Endothelial cell of umbilical vein (primary cell): ENCODE results near the gene UBC. TPM values are rescaled to one million over a fixed set of nuclear protein-coding genes. Genes with fewer than 3 reads are reported as not detected.
"Not testable (repeated sequence)": the region's sequence is repeated elsewhere in the genome, so short reads cannot be mapped to it uniquely, and the experiment has no call there.

ENCODE experiments used
- BruUV-seq: library from RNA; stranded (reverse); fragments of 400-500 nt; replicated peaks from 2 replicates; lab custom pipeline; 2021; lab: Mats Ljungman, UMichigan
- CTCF ChIA-PET: fragments of 300-600, 350-600 bp; sonication (Branson Sonifier 250); formaldehyde crosslinking; loops from one replicate; lab custom pipeline; 2021; ENCODE audit warnings: antibody characterized with exemption, inconsistent platforms; lab: Charles Lee
- POLR2A ChIA-PET: fragments of 300-600, 350-600 bp; sonication (Branson Sonifier 250); formaldehyde crosslinking; loops from one replicate; lab custom pipeline; 2021; ENCODE audit warnings: antibody characterized with exemption, inconsistent platforms; lab: Charles Lee
- DNase-seq: peaks from one replicate; pipeline ENCODE4 v3.0.0-alpha.2; 2011; ENCODE audit warnings: low read depth, low spot score
- FAIRE-seq: peaks from 2 replicates; lab custom pipeline; 2011; peaks lifted over from hg19 to GRCh38; lab: Jason Lieb, UNC
- H2AFZ ChIP-seq: 2 replicates; pipeline ENCODE4 v1.6.0; 2012; ENCODE audit warnings: low read depth, low read length, control low read depth, inconsistent platforms
- H3K27ac ChIP-seq: 2 replicates; pipeline ENCODE4 v1.5.1; 2011; ENCODE audit warnings: low read depth, mild to moderate bottlenecking, control low read depth, low read length, moderate library complexity; ENCODE audit not compliant: insufficient read depth
- H3K27me3 ChIP-seq, 2 experiments: 2 replicates each; pipeline versions ENCODE4 v1.6.0 to v1.6.1; 2011; ENCODE audit warnings: low read length in 2 of 2, mixed read lengths in 1 of 2; ENCODE audit not compliant: control insufficient read depth in 2 of 2, insufficient read depth in 2 of 2
- H3K36me3 ChIP-seq, 2 experiments: 2 replicates in 1 of 2; 3 replicates in 1 of 2; pipeline ENCODE4 v1.5.1; 2011; ENCODE audit warnings: low read length in 2 of 2, mild to moderate bottlenecking in 1 of 2, moderate library complexity in 1 of 2; ENCODE audit not compliant: control insufficient read depth in 2 of 2, insufficient read depth in 2 of 2; ENCODE audit errors: extremely low read depth in 1 of 2
- H3K4me1 ChIP-seq: 3 replicates; pipeline ENCODE4 v1.5.1; 2011; ENCODE audit warnings: mild to moderate bottlenecking, low read length; ENCODE audit not compliant: control insufficient read depth, insufficient read depth; ENCODE audit errors: extremely low read depth
- H3K4me2 ChIP-seq: 2 replicates; pipeline ENCODE4 v1.6.1; 2011; ENCODE audit warnings: low read length, control low read depth, mixed read lengths; ENCODE audit not compliant: insufficient read depth
- H3K4me3 ChIP-seq, 3 experiments: fragments of 200-600 bp in 1 of 3; sonication (generic), shearing (Covaris generic) in 1 of 3; replicated peaks in 1 of 3; 2 replicates each; pipeline ENCODE4 v1.5.1; 2011 to 2016; ENCODE audit warnings: control low read depth in 3 of 3, low read length in 3 of 3, mild to moderate bottlenecking in 2 of 3, inconsistent platforms in 1 of 3, low read depth in 1 of 3, moderate library complexity in 1 of 3; ENCODE audit not compliant: insufficient read depth in 1 of 3
- H3K79me2 ChIP-seq: 2 replicates; pipeline ENCODE4 v1.6.0; 2012; ENCODE audit warnings: low read length, inconsistent platforms; ENCODE audit not compliant: control insufficient read depth, insufficient read depth
- H3K9ac ChIP-seq: replicated peaks from 2 replicates; pipeline ENCODE3; 2011; ENCODE audit warnings: low read length, control low read depth; ENCODE audit not compliant: insufficient read depth; ENCODE audit errors: extremely low read depth
- H3K9me1 ChIP-seq: replicated peaks from 3 replicates; pipeline ENCODE4 v1.6.0; 2011; ENCODE audit warnings: mild to moderate bottlenecking, low read length; ENCODE audit not compliant: control insufficient read depth, insufficient read depth; ENCODE audit errors: extremely low read depth
- H3K9me3 ChIP-seq: replicated peaks from 2 replicates; pipeline ENCODE4 v1.5.1; 2012; ENCODE audit warnings: low read length, inconsistent platforms; ENCODE audit not compliant: control insufficient read depth, insufficient read depth
- H4K20me1 ChIP-seq: replicated peaks from 2 replicates; pipeline ENCODE3; 2011; ENCODE audit warnings: mild to moderate bottlenecking, low read length; ENCODE audit not compliant: control insufficient read depth, insufficient read depth; ENCODE audit errors: extremely low read depth
- CTCF ChIP-seq, 2 donors: IDR thresholded peaks; 1 replicate in 1 of 2; 2 replicates in 1 of 2; pipeline ENCODE4 v1.5.1; 2011; ENCODE audit warnings: low read length in 2 of 2, mild to moderate bottlenecking in 2 of 2, moderate library complexity in 2 of 2, control low read depth in 1 of 2, inconsistent platforms in 1 of 2, low read depth in 1 of 2; ENCODE audit not compliant: insufficient read depth in 1 of 2; ENCODE audit errors: extremely low read depth in 1 of 2
- EZH2 ChIP-seq: IDR thresholded peaks from 2 replicates; pipeline ENCODE4 v1.6.1; 2012; ENCODE audit warnings: borderline replicate concordance, low read depth, mild to moderate bottlenecking, moderate library complexity, low read length, inconsistent platforms; ENCODE audit not compliant: severe bottlenecking
- POLR2A ChIP-seq: IDR thresholded peaks from 2 replicates; pipeline ENCODE4 v1.6.1; 2012; ENCODE audit warnings: low read depth, mild to moderate bottlenecking, control low read depth, low read length
- dilution Hi-C: fragments of 300-500 bp; cut with MboI; formaldehyde crosslinking; loops from one replicate; pipeline ENCODE4 v1.15.0; 2019; ENCODE audit warnings: low sequenced_read_pairs; ENCODE audit not compliant: extremely low pct_ligation_motif_present
- intact Hi-C: fragments of 100-400 bp; cut with micrococcal nuclease; formaldehyde crosslinking; loops from one replicate; pipeline ENCODE4 v1.10.0; 2022
- polyA plus RNA-seq, 4 experiments: library from polyadenylated mRNA; depleted of rRNA in 3 of 4; stranded (reverse) in 3 of 4; unstranded in 1 of 4; fragments of >200 nt; gene quantifications; 2 replicates each; pipeline versions ENCODE4 v1.2.1 to v1.2.3, GENCODE V29; 2011 to 2012; ENCODE audit warnings: missing spikeins in 1 of 4
- total RNA-seq: library from RNA; stranded (reverse); gene quantifications from 2 replicates; pipeline ENCODE4 v1.2.3, GENCODE V29; 2021

Gene UBC
- total and polyA plus RNA-seq, 2 donors (not counting 3 experiments of a cell fraction or from before 2014, with no cell fraction given), result 875 to 1,305 TPM

- DNase-seq (peak; percentile 78), FAIRE-seq (no peak)
- Histone ChIP-seq H3K27me3 (no peaks in the 10 kb centered on the region), H3K4me1 (peaks cover 42% of the 10 kb centered on the region), H3K9me1 (no peaks in the 10 kb centered on the region), H2AFZ (no peak overlapping the region), H3K9ac (peak overlapping the region; percentile 96), H3K4me3 (peak overlapping the region; percentile 66 to 94 (median 84)), H3K4me2 (peak overlapping the region; percentile 74), H3K9me3 (no peaks in the 10 kb centered on the region), H3K79me2 (peaks cover 39% of the 10 kb centered on the region), H3K36me3 (peaks cover 9 to 16% of the 10 kb centered on the region in 2 experiments), H4K20me1 (peaks cover 11% of the 10 kb centered on the region), H3K27ac (peak overlapping the region; percentile 95)
- BruUV-seq, result no TSS peak
- POLR2A ChIA-PET, result interaction anchor here (0.6 to 3.9 kb wide), 6 partner anchors 9 to 151 kb away, joined by 3 to 46 read pairs (median 6); partner anchors contain the start of gene SCARB1
- dilution Hi-C loops, result no loop called here
- peak; percentile 45 to 63 for TF ChIP-seq CTCF (IDR thresholded peaks at IDR 0.05; ENCODE audit: extremely low read depth in 1 of 2, insufficient read depth in 1 of 2, low read depth in 1 of 2, low read length in 2 of 2)
- peak; percentile 62 for TF ChIP-seq EZH2
- TF ChIP-seq POLR2A, result no peak
- CTCF ChIA-PET, result interaction anchor here (0.6 to 2.5 kb wide), 3 partner anchors 20 to 26 kb away, joined by 3 to 17 read pairs (median 3); no protein-coding TSS in a partner anchor
- intact Hi-C loops, result no loop called here
Measured at GRCh38 chr12:124913474-124914391, 717 bp downstream of the UBC start.

GRCh38 chr12:124912529-124913287 is 1.7 kb downstream of the UBC start:
- H3K27me3 ChIP-seq, dilution Hi-C loops, FAIRE-seq, H3K27ac ChIP-seq, H3K9me3 ChIP-seq, H2AFZ ChIP-seq, intact Hi-C loops, H3K9me1 ChIP-seq, H3K9ac ChIP-seq, DNase-seq: not testable (repeated sequence)
- H3K79me2 ChIP-seq, result peaks cover 39% of the 10 kb centered on the region
- CTCF ChIA-PET, result interaction anchor here (2.5 kb wide), 1 partner anchor 27 kb away, joined by 17 read pairs; no protein-coding TSS in a partner anchor
- peaks cover 31% of the 10 kb centered on the region for H3K4me1 ChIP-seq
- H3K36me3 ChIP-seq, result peaks cover 9 to 16% of the 10 kb centered on the region in 2 experiments
- H3K4me3 ChIP-seq, result peak overlapping the region in 2 of 3 experiments; percentile 15 to 94
- peak overlapping the region; percentile 74 for H3K4me2 ChIP-seq
- BruUV-seq, result TSS peak; percentile 32
- POLR2A ChIA-PET, result interaction anchor here (3.9 kb wide), 1 partner anchor 27 kb away, joined by 46 read pairs; no protein-coding TSS in a partner anchor
- H4K20me1 ChIP-seq, result peaks cover 11% of the 10 kb centered on the region

GRCh38 chr12:124911521-124911920 is 2.9 kb downstream of the UBC start:
- H3K27me3 ChIP-seq, dilution Hi-C loops, H3K27ac ChIP-seq, H3K9me1 ChIP-seq, DNase-seq, BruUV-seq, H3K9me3 ChIP-seq, H3K9ac ChIP-seq, H2AFZ ChIP-seq, intact Hi-C loops, FAIRE-seq: not testable (repeated sequence)
- H3K36me3 ChIP-seq, result peaks cover 9 to 16% of the 10 kb centered on the region in 2 experiments
- peaks cover 11% of the 10 kb centered on the region for H4K20me1 ChIP-seq
- ChIA-PET CTCF (interaction anchor here (7.4 kb wide), 1 partner anchor 28 kb away, joined by 232 read pairs; no protein-coding TSS in a partner anchor), POLR2A (interaction anchor here (1.3 kb wide), 1 partner anchor 27 kb away, joined by 12 read pairs; no protein-coding TSS in a partner anchor)
- H3K4me2 ChIP-seq, result peak overlapping the region; percentile 72
- H3K4me3 ChIP-seq, result peak overlapping the region in 2 of 3 experiments; percentile 18 to 38
- H3K4me1 ChIP-seq, result peaks cover 25% of the 10 kb centered on the region
- H3K79me2 ChIP-seq, result peaks cover 39% of the 10 kb centered on the region
